ENCODE measurements around the gene E2F4. TPM values are rescaled to one million over a fixed set of nuclear protein-coding genes. Genes with fewer than 3 reads are reported as not detected.
A peak's percentile ranks its signal among the peaks of the same experiment; 100 is the strongest.

Gene E2F4
- total and polyA plus RNA-seq, 2 donors (not counting 1 experiment from before 2014, with no cell fraction given): 106 to 188 TPM

GRCh38 chr16:67228905-67229304, 37.0 kb downstream of the E2F4 start:
- Histone ChIP-seq H2AFZ (ENCODE audit: insufficient read depth, low read depth, low read length, poor library complexity, severe bottlenecking) (no peak overlapping the region), H3K9ac (ENCODE audit: low read length) (no peak overlapping the region), H3K4me2 (replicated peaks; ENCODE audit: low read depth, low read length, poor library complexity, severe bottlenecking) (no peak overlapping the region), H3K79me2 (ENCODE audit: control insufficient read depth, insufficient read depth, low read length) (peaks cover 17% of the 10 kb centered on the region), H3K36me3 (replicated peaks in 1 of 2; ENCODE audit: control extremely low read depth in 1 of 2, control insufficient read depth in 1 of 2, extremely low read depth in 1 of 2, insufficient read depth in 2 of 2, low read length in 1 of 2) (peaks cover 0 to 35% of the 10 kb centered on the region in 2 experiments), H4K20me1 (ENCODE audit: control insufficient read depth, insufficient read depth, low read length, poor library complexity, severe bottlenecking) (peaks cover 19% of the 10 kb centered on the region), H3K27me3 (replicated peaks in 1 of 4; ENCODE audit: control extremely low read depth in 1 of 4, control insufficient read depth in 3 of 4, insufficient read depth in 4 of 4, low read length in 3 of 4) (no peaks in the 10 kb centered on the region), H3K4me1 (ENCODE audit: control insufficient read depth in 2 of 2, insufficient read depth in 2 of 2, low read length in 2 of 2) (peaks cover 15 to 22% of the 10 kb centered on the region in 2 donors), H3K27ac (ENCODE audit: low read length in 2 of 2) (no peak overlapping the region), H3K4me3 (ENCODE audit: control extremely low read depth in 1 of 5, extremely low read depth in 1 of 5, insufficient read depth in 1 of 5, low read depth in 2 of 5, low read length in 4 of 5) (no peak overlapping the region), H3K9me3 (ENCODE audit: control extremely low read depth in 1 of 3, control insufficient read depth in 2 of 3, insufficient read depth in 1 of 3, low read length in 2 of 3) (no peaks in the 10 kb centered on the region)
- Mint-ChIP-seq H3K4me3 (peak overlapping the region; percentile 39), H3K9me3 (ENCODE audit: insufficient read depth) (no peaks in the 10 kb centered on the region), H3K4me1 (peaks cover 29% of the 10 kb centered on the region), H3K27me3 (no peaks in the 10 kb centered on the region), H3K27ac (peak overlapping the region; percentile 10)
- intact Hi-C loops (cut with micrococcal nuclease): no loop called here
- CTCF ChIA-PET: interaction anchor here (0.6 to 4.2 kb wide), 2 partner anchors 16 to 549 kb away, joined by 3 to 33 read pairs; no protein-coding TSS in a partner anchor
- WGBS (ENCODE audit: insufficient coverage): 95% methylated on average over 9 of the region's 9 CpGs
- ATAC-seq (ENCODE audit: low read depth): no peak
- no peak for DNase-seq
- TF ChIP-seq EZH2 (IDR thresholded peaks at IDR 0.05; ENCODE audit: borderline replicate concordance, insufficient read depth, low read depth, low read length, poor library complexity, severe bottlenecking) (no peak), CTCF (IDR thresholded peaks at IDR 0.05) (no peak)
- POLR2A ChIA-PET: interaction anchor here (0.7 kb wide), 1 partner anchor 16 kb away, joined by 3 read pairs; no protein-coding TSS in a partner anchor

GRCh38 chr16:67229906-67230808, 38.2 kb downstream of the E2F4 start:
- DNase-seq: no peak
- ChIA-PET CTCF (interaction anchor here (2.5 kb wide), 1 partner anchor 15 kb away, joined by 9 read pairs; no protein-coding TSS in a partner anchor), POLR2A (no interaction called here)
- Mint-ChIP-seq H3K27me3 (no peaks in the 10 kb centered on the region), H3K4me1 (peaks cover 28% of the 10 kb centered on the region), H3K4me3 (peak overlapping the region; percentile 19), H3K27ac (no peak overlapping the region), H3K9me3 (ENCODE audit: insufficient read depth) (no peaks in the 10 kb centered on the region)
- Histone ChIP-seq H3K9me3 (ENCODE audit: control extremely low read depth in 1 of 3, control insufficient read depth in 2 of 3, insufficient read depth in 1 of 3, low read length in 2 of 3) (no peaks in the 10 kb centered on the region), H3K4me3 (ENCODE audit: control extremely low read depth in 1 of 5, extremely low read depth in 1 of 5, insufficient read depth in 1 of 5, low read depth in 2 of 5, low read length in 4 of 5) (no peak overlapping the region), H3K27me3 (replicated peaks in 1 of 4; ENCODE audit: control extremely low read depth in 1 of 4, control insufficient read depth in 3 of 4, insufficient read depth in 4 of 4, low read length in 3 of 4) (no peaks in the 10 kb centered on the region), H3K79me2 (ENCODE audit: control insufficient read depth, insufficient read depth, low read length) (peaks cover 17% of the 10 kb centered on the region), H3K4me2 (replicated peaks; ENCODE audit: low read depth, low read length, poor library complexity, severe bottlenecking) (no peak overlapping the region), H2AFZ (ENCODE audit: insufficient read depth, low read depth, low read length, poor library complexity, severe bottlenecking) (no peak overlapping the region), H3K9ac (ENCODE audit: low read length) (no peak overlapping the region), H3K36me3 (replicated peaks in 1 of 2; ENCODE audit: control extremely low read depth in 1 of 2, control insufficient read depth in 1 of 2, extremely low read depth in 1 of 2, insufficient read depth in 2 of 2, low read length in 1 of 2) (peaks cover 0 to 41% of the 10 kb centered on the region in 2 experiments), H3K27ac (ENCODE audit: low read length in 2 of 2) (no peak overlapping the region), H4K20me1 (ENCODE audit: control insufficient read depth, insufficient read depth, low read length, poor library complexity, severe bottlenecking) (peaks cover 19% of the 10 kb centered on the region), H3K4me1 (ENCODE audit: control insufficient read depth in 2 of 2, insufficient read depth in 2 of 2, low read length in 2 of 2) (peaks cover 15 to 22% of the 10 kb centered on the region in 2 donors)
- TF ChIP-seq CTCF (IDR thresholded peaks at IDR 0.05): no peak
- ATAC-seq (ENCODE audit: low read depth): no peak
- intact Hi-C loops (cut with micrococcal nuclease): no loop called here
- WGBS (ENCODE audit: insufficient coverage): 96% methylated on average over 32 of the region's 32 CpGs
